SH-SY5Y (cell line): ENCODE data around the gene JSRP1.

ENCODE experiments used
- GATA2 ChIP-seq: IDR thresholded peaks from 2 replicates; pipeline ENCODE4 v1.6.1; 2011; ENCODE audit warnings: mild to moderate bottlenecking, low read depth, low read length
- GATA3 ChIP-seq: IDR thresholded peaks from 2 replicates; pipeline ENCODE4 v1.6.1; 2011; ENCODE audit warnings: low read depth, mild to moderate bottlenecking, low read length, moderate library complexity

JSRP1 gene

GRCh38 chr19:2228157-2229030 lies 27.8 kb downstream of the JSRP1 start:
- TF ChIP-seq GATA3 (no peak), GATA2 (no peak)

GRCh38 chr19:2227415-2228156 lies 28.6 kb downstream of the JSRP1 start:
- TF ChIP-seq GATA3 (no peak), GATA2 (no peak)

GRCh38 chr19:2226840-2227360 lies 29.3 kb downstream of the JSRP1 start:
- TF ChIP-seq GATA2: no peak
- no peak for TF ChIP-seq GATA3

GRCh38 chr19:2226051-2226839 lies 30.0 kb downstream of the JSRP1 start:
- no peak for TF ChIP-seq GATA2
- TF ChIP-seq GATA3: no peak

- TF ChIP-seq GATA3: no peak
- TF ChIP-seq GATA2: no peak
These were observed 30.7 kb downstream of the JSRP1 start for GRCh38 chr19:2225415-2226050.

GRCh38 chr19:2224754-2225349 lies 31.4 kb downstream of the JSRP1 start:
- TF ChIP-seq GATA2: no peak
- no peak for TF ChIP-seq GATA3

- TF ChIP-seq GATA2: no peak
- TF ChIP-seq GATA3: no peak
These were observed 32.3 kb downstream of the JSRP1 start for GRCh38 chr19:2223959-2224358.

- no peak for TF ChIP-seq GATA2
- no peak for TF ChIP-seq GATA3
These were observed 32.8 kb downstream of the JSRP1 start for GRCh38 chr19:2223391-2223790.

GRCh38 chr19:2221918-2222317 lies 34.3 kb downstream of the JSRP1 start:
- TF ChIP-seq GATA2: no peak
- TF ChIP-seq GATA3: no peak

- TF ChIP-seq GATA2 (no peak), GATA3 (no peak)
These were observed 34.9 kb downstream of the JSRP1 start for GRCh38 chr19:2221250-2221831.

- TF ChIP-seq GATA2 (no peak), GATA3 (no peak)
These were observed 36.5 kb downstream of the JSRP1 start for GRCh38 chr19:2219726-2220125.

- no peak for TF ChIP-seq GATA3
- no peak for TF ChIP-seq GATA2
These were observed 38.6 kb downstream of the JSRP1 start for GRCh38 chr19:2217591-2217990.

GRCh38 chr19:2216361-2217225 lies 39.6 kb downstream of the JSRP1 start:
- TF ChIP-seq GATA3: no peak
- TF ChIP-seq GATA2: no peak
